PC-3 (cell line): Measurements from ENCODE around the gene RBM6. TPM values are rescaled to one million over a fixed set of nuclear protein-coding genes. Genes with fewer than 3 reads are reported as not detected.
"Not testable (repeated sequence)": the region's sequence is repeated elsewhere in the genome, so short reads cannot be mapped to it uniquely, and the experiment has no call there.

Experiments used
- ATAC-seq: fragments of 200-7000 bp; cut with Tn5 transposase; 2 replicates; pipeline ENCODE4 v1.9.1; 2020; ENCODE audit warnings: mild to moderate bottlenecking, moderate library complexity
- BruUV-seq: library from RNA; stranded (reverse); fragments of 400-500 nt; replicated peaks from 2 replicates; lab custom pipeline; 2021; lab: Mats Ljungman, UMichigan
- CTCF ChIA-PET: fragments of 300-600 bp; sonication (Branson Sonifier 250); formaldehyde crosslinking; loops from one replicate; lab custom pipeline; 2022; ENCODE audit warnings: antibody characterized with exemption; lab: Charles Lee
- POLR2A ChIA-PET: fragments of 300-600 bp; sonication (Branson Sonifier 250); formaldehyde crosslinking; loops from one replicate; lab custom pipeline; 2022; ENCODE audit warnings: antibody characterized with exemption; ENCODE audit not compliant: unreplicated experiment; lab: Charles Lee
- DNase-seq: peaks from one replicate; pipeline ENCODE4 v3.0.0-alpha.2; 2015
- H2AFZ ChIP-seq: fragments of 300-600 bp; sonication (generic); 2 replicates; pipeline ENCODE4 v1.6.0; 2016; ENCODE audit warnings: antibody characterized with exemption, low read length
- H3F3A ChIP-seq: fragments of 300-600 bp; sonication (generic); one replicate; pipeline ENCODE4 v1.6.0; 2017; ENCODE audit warnings: antibody characterized with exemption, low read length, control low read depth, mild to moderate bottlenecking; ENCODE audit not compliant: unreplicated experiment
- H3K27ac ChIP-seq: fragments of 300-600 bp; sonication (generic); 2 replicates; pipeline ENCODE4 v1.5.1; 2016; ENCODE audit warnings: mild to moderate bottlenecking, low read length
- H3K27me3 ChIP-seq: fragments of 300-600 bp; sonication (generic); 2 replicates; pipeline ENCODE4 v1.6.1; 2016; ENCODE audit warnings: low read length, mixed read lengths
- H3K36me3 ChIP-seq: fragments of 300-600 bp; sonication (generic); 2 replicates; pipeline ENCODE4 v1.6.1; 2016; ENCODE audit warnings: low read depth, mixed run types, low read length, mixed read lengths
- H3K4me1 ChIP-seq: fragments of 300-600 bp; sonication (generic); 2 replicates; pipeline ENCODE4 v1.5.1; 2016; ENCODE audit warnings: low read length; ENCODE audit not compliant: insufficient read depth
- H3K4me2 ChIP-seq: fragments of 300-600 bp; sonication (generic); 2 replicates; pipeline ENCODE4 v1.6.0; 2016; ENCODE audit warnings: low read length
- H3K4me3 ChIP-seq: fragments of 300-600 bp; sonication (generic); 2 replicates; pipeline ENCODE4 v1.5.1; 2016; ENCODE audit warnings: mild to moderate bottlenecking, low read length, mixed read lengths
- H3K79me2 ChIP-seq: fragments of 300-600 bp; sonication (generic); 2 replicates; pipeline ENCODE4 v1.6.1; 2017; ENCODE audit warnings: low read length, mixed read lengths
- H3K9ac ChIP-seq: fragments of 300-600 bp; sonication (generic); 2 replicates; pipeline ENCODE4 v1.6.0; 2016; ENCODE audit warnings: mild to moderate bottlenecking, low read length
- H3K9me2 ChIP-seq: fragments of 300-600 bp; sonication (generic); replicated peaks from 2 replicates; pipeline ENCODE4 v1.6.1; 2016; ENCODE audit warnings: mixed run types, low read length, mixed read lengths
- H3K9me3 ChIP-seq: fragments of 300-600 bp; sonication (generic); 2 replicates; pipeline ENCODE4 v1.6.1; 2016; ENCODE audit warnings: low read length, mixed read lengths
- H4K20me1 ChIP-seq: fragments of 300-600 bp; sonication (generic); 2 replicates; pipeline ENCODE4 v1.6.1; 2016; ENCODE audit warnings: low read length, mixed read lengths
- CTCF ChIP-seq: fragments of 300-600 bp; sonication (generic); conservative IDR thresholded peaks from 2 replicates; pipeline ENCODE4 v1.5.1; 2017; ENCODE audit warnings: antibody characterized with exemption, low read depth, mild to moderate bottlenecking, low read length
- EZH2 ChIP-seq: fragments of 300-600 bp; sonication (generic); IDR thresholded peaks from one replicate; pipeline ENCODE4 v1.6.1; 2017; ENCODE audit warnings: antibody characterized with exemption, mild to moderate bottlenecking, low read length; ENCODE audit not compliant: unreplicated experiment
- EZH2phosphoT487 ChIP-seq: fragments of 300-600 bp; sonication (generic); IDR thresholded peaks from 2 replicates; pipeline ENCODE4 v1.6.1; 2018; ENCODE audit warnings: mild to moderate bottlenecking, antibody characterized with exemption, low read length, borderline replicate concordance
- intact Hi-C: fragments of 100-400 bp; cut with micrococcal nuclease; formaldehyde crosslinking; loops from 2 replicates; pipeline ENCODE4 v1.9.0; 2023
- total RNA-seq: library from RNA; depleted of rRNA; stranded (reverse); fragments of >200 nt; gene quantifications from 2 replicates; pipeline ENCODE4 v1.2.3, GENCODE V29; 2014

The RBM6 gene
- total RNA-seq, 1 experiment from 2014 or later: 64.6 TPM

GRCh38 chr3:50028346-50028745 is 88.4 kb downstream of the RBM6 start:
- Histone ChIP-seq H3F3A (no peaks in the 10 kb centered on the region), H3K9me2 (no peaks in the 10 kb centered on the region), H3K27me3 (no peaks in the 10 kb centered on the region), H4K20me1 (no peaks in the 10 kb centered on the region), H3K9ac (no peak overlapping the region), H3K9me3 (no peaks in the 10 kb centered on the region), H2AFZ (no peak overlapping the region), H3K4me2 (no peak overlapping the region), H3K4me3 (no peak overlapping the region), H3K79me2 (no peaks in the 10 kb centered on the region), H3K36me3 (0 out of 2 replicates have a peak, but pooled peaks cover 4% of the 10 kb centered on the region), H3K4me1 (no peaks in the 10 kb centered on the region; the same call in 1 of the 2 replicates), H3K27ac (no peak overlapping the region)
- ChIA-PET CTCF (no interaction called here), POLR2A (no interaction called here)
- DNase-seq: peak; percentile 47
- ATAC-seq: peak; percentile 24
- TSS peak; percentile 12 for BruUV-seq
- TF ChIP-seq CTCF (no peak), EZH2 (no peak), EZH2phosphoT487 (no peak)
- intact Hi-C loops: no loop called here

- DNase-seq, H3F3A ChIP-seq, CTCF ChIA-PET, ATAC-seq, H3K27me3 ChIP-seq, H3K9me2 ChIP-seq, intact Hi-C loops, H2AFZ ChIP-seq, H3K4me2 ChIP-seq, H3K4me3 ChIP-seq, H3K9ac ChIP-seq, H3K9me3 ChIP-seq, POLR2A ChIA-PET, H3K36me3 ChIP-seq, H4K20me1 ChIP-seq, H3K27ac ChIP-seq, H3K4me1 ChIP-seq, H3K79me2 ChIP-seq: not testable (repeated sequence)
- TSS peak; percentile 19 for BruUV-seq
These were observed 91.3 kb downstream of the RBM6 start for GRCh38 chr3:50031201-50031600.

GRCh38 chr3:50044976-50045375 is 105.0 kb downstream of the RBM6 start:
- no peak overlapping the region for H3K4me2 ChIP-seq
- BruUV-seq: no TSS peak
- H3F3A ChIP-seq: no peaks in the 10 kb centered on the region
- H3K9ac ChIP-seq: no peak overlapping the region
- H3K79me2 ChIP-seq: no peaks in the 10 kb centered on the region
- intact Hi-C loops: no loop called here
- H3K36me3 ChIP-seq: peaks cover 6% of the 10 kb centered on the region; the same call in 1 of the 2 replicates
- POLR2A ChIA-PET: no interaction called here
- CTCF ChIA-PET: no interaction called here
- H3K9me3 ChIP-seq: no peaks in the 10 kb centered on the region
- no peak overlapping the region for H3K27ac ChIP-seq
- H3K27me3 ChIP-seq: no peaks in the 10 kb centered on the region
- no peaks in the 10 kb centered on the region for H3K9me2 ChIP-seq
- H2AFZ ChIP-seq: no peak overlapping the region
- DNase-seq (no peak), ATAC-seq (no peak)
- peaks cover 3% of the 10 kb centered on the region for H3K4me1 ChIP-seq
- no peaks in the 10 kb centered on the region for H4K20me1 ChIP-seq
- no peak overlapping the region for H3K4me3 ChIP-seq
- no peak for TF ChIP-seq EZH2phosphoT487
- TF ChIP-seq EZH2: no peak
- TF ChIP-seq CTCF: no peak
